RPMI7951 (cell line): ENCODE data around the gene GPRC5B. TPM values are rescaled to one million over a fixed set of nuclear protein-coding genes. Genes with fewer than 3 reads are reported as not detected.

Source experiments
- DNase-seq: peaks from one replicate; pipeline ENCODE4 v3.0.0-alpha.2; 2012; ENCODE audit warnings: low read depth
- total RNA-seq: library from RNA; depleted of rRNA; stranded (reverse); fragments of >200 nt; shearing (Covaris generic); gene quantifications from 2 replicates; pipeline ENCODE4 v1.2.3, GENCODE V29; 2014

GPRC5B gene
- total RNA-seq, 1 experiment from 2014 or later: 1.2 TPM

DNA sequence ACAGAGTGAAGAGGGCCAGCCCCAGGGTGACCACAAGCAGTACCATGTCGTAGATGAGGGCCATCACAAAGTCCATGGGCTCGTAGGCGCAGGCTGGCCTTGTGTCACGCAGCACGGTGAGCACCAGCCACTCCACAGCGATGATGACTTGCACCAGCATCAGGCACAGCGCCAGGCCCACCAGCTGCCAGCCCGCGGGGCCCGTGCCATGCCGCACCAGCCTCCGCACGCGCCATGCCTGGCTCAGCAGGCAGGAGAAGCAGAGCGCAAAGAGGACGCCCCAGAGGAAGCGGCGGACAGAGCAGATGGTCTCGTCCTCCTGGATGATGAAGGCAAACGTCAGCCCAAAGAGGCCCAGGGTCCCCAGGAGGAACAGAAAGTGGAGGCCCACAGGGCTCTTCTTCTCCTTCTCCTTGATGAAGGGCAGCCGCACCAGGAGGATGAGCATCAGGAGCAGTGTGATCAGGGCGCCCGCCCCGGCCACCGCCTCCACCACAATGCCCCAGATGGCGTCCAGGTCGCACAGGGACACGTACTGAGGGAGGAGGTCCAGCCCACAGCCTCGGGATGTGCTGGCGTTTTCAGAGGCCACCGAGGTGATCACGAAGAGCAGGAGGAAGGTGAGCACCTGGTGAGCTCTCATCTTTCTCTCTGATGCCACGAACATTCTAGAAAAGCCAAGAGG, 12.3 kb downstream of the GPRC5B start:
- DNase-seq: no peak

DNA sequence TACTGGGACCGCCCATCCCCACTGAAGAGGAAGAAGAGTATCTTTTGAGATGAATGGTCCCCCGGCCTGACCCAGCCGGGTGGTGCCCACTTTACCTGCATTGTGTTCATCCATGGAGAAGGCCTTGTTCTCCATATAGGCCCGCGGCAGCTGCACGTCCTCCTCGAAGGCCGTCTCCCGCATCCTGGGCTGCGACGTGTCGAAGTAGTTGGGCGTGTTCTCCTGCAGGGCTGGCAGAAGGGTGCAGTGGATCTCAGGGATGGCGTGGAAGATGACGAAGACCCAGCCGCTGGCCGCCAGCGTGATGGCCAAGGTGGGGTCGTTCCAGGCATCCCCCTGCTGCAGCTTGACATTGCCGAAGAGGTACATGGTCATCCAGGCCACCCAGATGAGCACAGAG, 12.9 kb downstream of the GPRC5B start:
- DNase-seq: no peak

DNA sequence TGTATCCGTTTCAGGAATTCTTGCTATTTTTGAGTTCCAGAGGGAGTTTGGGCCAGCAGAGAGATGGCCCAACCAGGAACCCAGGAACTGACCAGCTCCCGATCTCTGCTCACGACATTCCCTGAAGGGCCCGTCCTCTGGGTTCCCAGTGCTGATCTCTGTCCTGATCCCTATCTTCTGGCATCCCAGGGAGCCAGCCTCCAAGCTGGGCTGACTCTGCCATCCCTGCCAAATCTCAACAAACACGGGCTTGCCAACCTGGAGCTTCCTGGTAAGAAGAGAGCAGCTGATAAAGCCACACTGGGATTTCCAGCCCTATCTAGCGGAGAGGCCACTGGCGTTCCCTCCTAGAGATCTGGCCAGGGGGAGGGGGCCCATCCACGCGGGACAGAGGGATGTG, 16.2 kb downstream of the GPRC5B start:
- no peak for DNase-seq

DNA sequence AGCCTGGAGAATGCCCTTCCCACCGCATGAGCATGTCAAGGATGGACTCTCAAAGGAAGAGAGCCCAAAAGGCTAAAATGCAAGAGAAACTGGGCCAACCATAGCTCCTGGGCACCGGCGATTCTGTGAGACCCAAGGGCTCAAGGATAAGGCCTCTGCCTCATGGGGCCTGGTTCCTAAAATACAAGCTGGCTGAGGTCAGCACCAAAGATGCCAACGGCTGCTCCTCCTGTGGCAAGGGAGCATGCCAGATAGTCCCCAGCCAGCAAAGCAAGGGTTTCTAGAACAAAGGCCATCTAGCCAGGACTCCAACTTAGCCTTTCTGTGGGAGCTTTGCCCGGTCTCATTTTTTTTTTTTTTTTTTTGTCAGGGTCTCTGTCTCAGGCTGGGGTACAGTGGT, 20.1 kb downstream of the GPRC5B start:
- no peak for DNase-seq

DNA sequence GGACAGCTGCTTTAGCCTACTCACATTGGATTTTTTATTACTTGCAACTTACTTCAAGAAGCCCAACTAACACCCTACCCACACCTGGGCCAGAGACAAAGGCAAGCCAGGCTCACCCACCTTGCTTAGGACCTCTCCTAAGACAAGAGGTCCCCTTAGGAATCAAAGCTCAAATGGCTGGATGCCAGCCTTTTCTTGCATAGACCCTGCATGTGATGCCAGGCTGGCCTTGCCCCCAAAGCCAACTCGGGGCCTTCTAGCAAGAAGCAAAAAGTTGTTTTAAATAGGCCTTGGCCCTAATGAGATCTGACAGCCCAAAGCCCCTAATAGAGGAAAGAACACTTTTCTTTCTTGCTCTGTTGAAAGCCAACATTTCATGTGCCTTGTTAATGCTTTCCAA, 20.7 kb downstream of the GPRC5B start:
- DNase-seq: no peak

DNA sequence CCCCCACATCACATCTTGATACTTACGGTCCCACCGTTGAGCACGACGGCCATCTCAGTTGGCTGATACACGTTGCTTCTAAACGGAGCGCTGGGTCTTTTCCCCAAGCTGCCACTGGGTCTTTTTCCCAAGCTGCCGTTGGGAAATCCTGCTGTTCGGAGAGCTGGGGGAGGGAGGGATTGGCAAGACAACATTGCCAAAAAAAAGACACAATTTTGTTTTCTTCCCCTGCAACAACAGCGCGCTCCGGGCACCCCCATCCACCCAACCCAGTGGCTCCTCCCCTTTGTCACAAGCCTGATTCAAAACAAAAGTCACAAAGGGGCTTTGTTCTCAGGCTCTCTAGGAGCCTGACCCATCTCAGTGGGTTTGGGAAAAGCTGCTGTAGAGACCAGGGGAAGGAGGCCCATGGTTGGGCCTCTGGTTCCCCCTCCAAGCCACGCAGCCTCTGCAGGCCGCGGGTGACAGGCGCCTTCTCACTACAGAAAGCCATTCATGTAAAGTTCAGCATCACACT, 22.8 kb downstream of the GPRC5B start:
- no peak for DNase-seq

DNA sequence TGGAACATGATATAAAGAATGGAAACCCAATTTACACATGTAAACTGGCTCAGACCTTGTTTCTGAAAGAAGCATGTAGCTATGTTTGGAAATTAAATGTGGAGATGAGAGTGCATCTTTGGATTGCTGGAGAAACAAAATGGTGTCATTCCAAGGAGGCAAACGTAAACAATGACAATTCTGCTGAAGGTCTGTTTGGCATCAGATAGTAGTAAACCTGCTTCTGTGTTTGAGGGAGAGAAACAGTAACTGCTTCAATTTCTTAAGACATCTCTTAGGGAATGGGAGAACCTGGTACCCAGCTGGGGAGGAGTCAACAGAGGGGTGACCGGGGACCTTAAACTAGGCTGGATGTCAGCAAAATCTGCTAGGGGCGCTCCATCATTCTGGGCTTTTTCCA, 23.5 kb downstream of the GPRC5B start:
- no peak for DNase-seq

DNA sequence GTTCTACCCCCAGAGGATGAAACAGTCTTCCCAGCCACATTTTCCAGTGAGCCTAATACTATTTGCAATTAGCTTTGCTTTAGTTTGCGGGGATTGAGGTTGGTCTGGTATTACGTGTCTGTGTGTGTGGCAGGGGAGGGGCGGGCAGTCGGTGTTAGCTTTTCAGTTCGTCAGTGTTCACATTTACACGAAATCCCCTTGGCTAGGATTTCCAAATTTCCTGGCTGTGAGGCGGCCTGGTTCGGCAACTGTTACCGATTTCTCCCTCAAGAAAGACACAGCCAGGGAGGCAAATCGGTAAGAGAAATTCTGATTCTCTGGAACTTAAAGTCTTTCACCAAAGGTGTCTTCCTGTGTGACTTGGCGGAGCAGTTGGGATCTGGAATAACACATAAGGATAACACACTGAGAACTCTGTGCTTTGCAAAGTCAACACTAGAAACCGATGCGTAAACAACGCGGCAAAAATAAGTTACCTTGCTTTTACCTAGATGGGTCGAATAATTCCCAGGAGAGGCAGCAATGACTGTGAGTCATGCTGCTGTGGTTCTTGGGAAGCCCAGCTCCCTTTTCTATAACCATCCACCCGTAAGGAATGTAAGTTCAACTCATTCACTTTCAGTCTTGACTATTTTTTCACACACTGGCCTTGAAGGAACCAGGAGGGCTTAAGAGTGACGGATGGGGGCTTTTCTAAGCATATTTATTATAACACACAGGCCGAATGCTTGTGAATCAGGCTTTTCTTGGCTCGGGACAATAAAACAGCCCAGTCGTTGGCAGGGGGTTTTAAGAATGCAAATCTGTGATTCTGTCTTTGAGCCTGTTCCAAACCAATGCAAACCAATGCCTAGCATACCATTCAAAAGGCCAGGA, 24.2 kb downstream of the GPRC5B start:
- peak; percentile 6 for DNase-seq

DNA sequence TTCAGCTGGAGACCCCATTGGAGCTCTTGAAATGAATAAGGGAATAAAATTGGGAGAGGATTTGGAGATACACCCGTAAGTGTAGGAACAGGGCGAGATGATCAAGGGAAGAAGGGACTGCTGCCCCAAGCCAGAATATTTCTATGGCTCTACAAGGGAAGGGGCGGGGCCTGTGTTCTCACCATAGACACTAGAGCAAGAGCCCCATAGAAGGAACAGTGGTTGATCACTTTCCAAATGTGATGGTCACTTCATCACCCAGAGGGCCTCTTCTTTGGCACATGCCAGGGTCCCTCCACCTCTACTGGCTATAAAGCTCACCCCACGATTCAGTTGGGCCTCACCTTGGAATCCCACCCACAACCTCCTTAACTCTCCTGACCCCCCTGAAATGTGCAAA, 25.0 kb downstream of the GPRC5B start:
- DNase-seq: no peak

DNA sequence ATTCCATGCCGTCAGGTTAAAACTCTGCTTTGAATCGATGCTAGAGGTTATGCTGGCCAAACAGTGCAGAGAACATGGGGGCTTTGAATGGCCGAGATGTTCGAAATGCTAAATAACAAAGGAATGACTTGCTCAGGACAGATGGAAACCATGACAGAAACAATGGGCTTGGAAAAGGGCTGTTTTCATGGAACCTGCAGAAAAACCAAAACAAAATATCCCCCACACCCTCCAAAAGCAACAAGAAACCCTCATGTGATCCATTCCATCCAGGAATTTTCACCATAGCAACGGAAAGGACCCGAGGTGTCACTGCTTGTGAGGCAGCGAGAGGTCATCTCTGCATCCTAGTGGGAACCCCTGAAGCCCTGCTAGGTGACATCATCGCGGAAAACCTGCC, 25.5 kb downstream of the GPRC5B start:
- no peak for DNase-seq

DNA sequence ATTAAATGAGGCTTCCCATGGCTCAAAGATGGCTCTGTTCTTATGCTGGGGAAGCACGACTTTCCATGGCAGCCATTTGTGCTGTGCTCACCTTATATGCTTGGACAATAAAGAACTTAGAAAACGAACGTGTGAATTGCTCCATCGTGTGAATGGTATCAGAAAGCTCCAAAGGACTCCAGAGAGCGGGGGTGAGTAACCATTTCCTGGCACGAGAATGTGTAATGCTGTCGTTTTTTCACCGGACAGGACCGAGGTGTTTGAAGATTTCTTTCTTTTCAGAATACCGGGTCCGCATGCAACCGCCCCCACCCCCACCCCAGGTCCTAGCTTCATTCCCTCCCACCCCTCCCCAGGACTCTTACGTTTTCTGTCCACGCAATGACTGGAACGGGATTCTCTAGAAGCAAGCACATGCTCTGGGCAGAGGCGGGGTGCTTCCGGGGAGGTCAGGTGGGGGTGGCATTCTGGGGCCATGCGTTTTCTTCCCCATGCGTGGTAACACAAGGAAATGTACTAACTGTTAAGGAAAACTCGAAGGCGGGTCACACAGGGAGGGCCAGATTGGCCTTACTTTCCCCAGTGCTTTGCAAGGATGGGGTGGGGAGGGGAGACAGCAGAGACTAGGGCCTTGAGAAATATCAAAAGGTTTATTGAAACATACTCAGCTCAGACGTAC, 26.2 kb downstream of the GPRC5B start:
- no peak for DNase-seq

DNA sequence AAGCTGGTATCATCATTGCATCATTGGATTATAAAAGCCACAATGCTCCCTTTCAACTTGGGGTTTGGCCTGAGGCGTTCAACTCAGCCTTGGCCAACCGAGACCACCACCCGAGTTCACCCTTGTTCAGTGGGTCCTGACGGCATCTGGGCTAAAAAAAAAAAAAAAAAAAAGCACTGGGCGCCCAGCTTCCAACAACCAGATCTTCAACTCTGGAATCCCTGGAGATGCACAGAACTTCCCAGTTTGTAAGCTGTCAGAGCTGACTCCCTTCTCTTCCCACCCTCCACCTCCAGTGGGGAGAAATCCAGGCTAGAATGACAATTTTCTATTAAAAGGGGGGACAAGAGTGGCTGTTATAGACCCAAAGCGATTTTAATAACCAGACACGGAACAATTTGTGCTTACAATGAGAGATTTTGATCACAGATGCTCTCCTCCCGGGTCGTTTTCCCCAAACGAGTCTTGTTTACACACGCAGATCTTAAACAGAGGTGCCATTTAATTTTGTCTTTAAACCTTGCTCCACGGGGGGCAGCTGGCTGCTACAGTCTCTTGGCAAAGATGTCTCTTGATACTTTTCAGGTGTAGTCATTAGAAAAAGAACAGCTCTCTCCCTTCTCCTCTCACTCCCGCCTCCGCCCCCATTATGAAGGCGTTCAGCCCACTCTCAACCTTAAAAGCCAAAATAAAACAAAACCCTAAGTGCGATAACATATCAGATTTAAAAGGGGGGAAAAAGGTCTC, 26.9 kb downstream of the GPRC5B start:
- no peak for DNase-seq

DNA sequence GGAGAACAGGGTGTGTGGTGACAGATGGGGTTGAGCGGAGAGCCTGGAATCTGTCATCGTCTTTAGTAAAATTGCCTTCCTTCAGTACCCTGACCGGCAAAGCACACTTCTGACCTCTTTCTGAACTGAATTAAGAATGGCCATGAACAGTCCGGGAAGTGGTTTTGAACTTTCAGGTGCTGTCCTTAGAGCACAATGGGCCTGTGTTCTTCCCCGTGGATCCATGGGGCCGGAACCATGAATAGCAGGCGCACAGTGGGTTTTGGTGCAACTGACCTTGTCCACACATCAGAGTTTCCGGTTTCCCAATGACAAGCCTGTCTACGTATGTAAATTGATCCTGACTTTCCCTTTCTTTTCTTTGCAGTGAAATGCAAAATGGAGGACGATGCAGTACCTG, 28.5 kb downstream of the GPRC5B start:
- DNase-seq: no peak

DNA sequence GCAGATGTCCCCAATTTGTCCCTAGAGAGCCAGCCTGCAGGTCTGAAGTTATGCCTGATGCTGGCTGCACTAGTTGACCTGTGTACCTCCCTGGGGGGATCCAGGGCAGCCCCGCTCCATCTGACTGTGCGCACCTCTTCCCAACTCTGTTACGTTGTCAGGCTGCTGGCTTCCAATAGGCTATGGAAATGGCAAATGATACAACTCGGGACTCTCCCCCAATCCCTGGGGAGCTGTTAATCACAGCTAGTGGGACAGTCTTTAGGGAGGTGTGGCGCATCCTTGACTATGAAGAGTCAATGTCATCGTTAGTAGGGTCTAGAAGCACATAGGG, 30.1 kb downstream of the GPRC5B start:
- DNase-seq: no peak

DNA sequence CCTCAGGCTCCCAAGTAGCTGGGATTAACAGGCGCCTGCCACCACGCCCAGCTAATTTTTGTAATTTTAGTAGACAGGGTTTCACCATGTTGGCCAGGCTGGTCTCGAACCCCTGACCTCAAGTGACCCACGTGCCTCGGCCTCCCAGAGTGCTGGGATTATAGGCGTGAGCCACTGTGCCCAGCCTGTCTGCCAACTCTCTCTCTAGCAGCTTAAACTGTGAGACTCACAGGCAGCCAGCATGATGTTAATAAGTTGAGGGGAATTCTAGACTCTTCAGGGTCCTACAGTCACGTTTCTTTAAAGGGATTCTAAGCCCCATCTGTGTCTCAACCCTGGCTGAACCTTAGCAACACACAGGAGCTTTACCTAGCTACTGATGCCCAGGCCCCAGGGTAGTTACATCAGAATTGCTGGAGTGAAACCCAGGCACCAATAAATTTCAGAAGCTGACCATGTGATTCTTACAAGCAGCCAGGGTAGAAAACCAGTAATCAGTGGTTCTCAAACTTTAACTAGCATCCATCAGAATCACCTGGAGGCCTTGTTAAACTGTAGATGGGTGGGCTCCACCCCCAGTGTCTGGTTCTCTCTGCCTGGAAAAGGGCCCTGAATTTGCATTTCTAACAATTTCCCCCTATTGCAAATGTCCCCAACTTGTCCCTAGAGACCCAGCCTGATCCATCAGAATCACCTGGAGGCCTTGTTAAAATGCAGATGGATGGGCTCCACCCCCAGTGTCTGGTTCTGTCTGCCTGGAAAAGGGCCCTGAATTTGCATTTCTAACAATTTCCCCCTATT, 30.7 kb downstream of the GPRC5B start:
- DNase-seq: no peak

DNA sequence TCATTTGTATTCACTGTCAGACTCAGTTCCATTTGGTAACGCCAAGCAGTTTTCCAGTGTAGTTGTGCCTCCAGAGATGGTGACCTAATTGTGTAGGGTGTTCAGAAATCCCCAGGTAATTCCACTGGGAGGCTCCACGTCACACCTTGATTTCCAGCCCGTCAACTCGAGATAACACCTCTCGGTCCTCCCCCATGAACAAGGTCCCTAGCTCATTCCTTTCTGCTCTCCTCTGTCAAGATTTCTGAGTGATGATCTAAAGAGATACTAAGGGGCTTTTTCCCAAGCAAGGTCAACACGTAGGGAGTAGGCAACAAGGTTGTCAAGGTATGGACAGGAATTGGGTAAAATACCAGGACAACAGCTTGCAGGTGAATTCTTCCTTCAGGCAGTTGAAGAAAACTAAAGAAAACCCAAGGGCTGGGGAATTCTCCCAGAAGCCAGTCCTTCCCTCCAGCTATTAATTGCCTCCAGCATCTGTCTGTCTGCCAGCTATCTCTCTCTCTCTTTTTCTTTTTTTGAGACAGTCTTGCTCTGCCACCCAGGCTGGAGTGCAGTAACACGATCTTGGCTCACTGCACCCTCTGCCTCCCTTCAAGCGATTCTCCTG, 31.4 kb downstream of the GPRC5B start:
- DNase-seq: no peak

DNA sequence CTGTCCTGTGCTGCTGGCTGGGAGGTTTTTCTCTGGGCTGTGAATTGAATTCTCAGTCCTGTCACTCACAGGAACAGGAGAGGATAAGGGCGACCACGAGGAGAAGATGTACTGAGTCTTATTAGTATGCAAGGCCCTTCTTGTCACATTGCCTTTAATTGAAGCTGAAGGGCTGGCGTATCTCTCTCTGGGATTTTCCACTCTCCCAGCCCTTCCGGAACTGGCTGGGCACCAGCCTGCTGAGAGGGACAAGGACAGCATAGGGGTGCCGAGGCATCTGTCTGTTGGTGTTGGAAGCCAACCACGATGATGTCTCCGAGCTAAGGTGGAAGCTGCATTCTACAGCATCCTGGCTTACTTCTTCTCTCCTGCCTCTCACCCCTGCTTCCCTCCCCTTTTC, 33.2 kb downstream of the GPRC5B start:
- no peak for DNase-seq

DNA sequence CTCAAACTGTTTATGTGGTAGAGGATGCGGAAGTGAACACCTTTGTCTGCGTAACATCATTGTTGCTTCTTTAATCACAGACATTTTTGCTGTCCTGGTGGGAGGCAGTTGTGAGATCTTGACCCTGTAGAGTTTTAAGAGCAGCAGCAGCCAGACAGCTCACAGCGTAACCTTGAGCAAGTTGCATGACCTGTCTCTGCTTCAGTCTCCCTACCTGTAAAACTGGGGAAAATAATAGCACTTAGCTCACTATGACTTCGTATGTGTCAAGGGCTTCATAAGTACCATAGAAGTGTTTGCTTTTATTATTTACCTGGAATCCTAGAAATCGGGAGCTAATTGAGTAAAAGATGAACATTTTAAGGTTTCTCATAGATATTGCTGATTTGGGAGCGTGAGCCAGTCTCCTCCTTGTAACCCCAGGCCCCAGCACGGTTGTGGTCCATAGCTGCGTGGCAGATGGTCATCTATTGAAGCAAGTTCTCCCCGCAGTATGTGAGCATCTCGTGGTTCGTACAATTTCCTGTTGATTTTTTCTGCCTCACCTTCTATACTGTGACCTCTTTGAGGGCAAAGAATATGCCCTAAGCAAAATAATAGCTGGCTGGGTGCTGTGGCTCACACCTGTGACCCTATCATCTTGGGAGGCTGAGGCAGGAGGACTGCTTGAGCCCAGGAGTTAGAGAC, 34.4 kb downstream of the GPRC5B start:
- no peak for DNase-seq

DNA sequence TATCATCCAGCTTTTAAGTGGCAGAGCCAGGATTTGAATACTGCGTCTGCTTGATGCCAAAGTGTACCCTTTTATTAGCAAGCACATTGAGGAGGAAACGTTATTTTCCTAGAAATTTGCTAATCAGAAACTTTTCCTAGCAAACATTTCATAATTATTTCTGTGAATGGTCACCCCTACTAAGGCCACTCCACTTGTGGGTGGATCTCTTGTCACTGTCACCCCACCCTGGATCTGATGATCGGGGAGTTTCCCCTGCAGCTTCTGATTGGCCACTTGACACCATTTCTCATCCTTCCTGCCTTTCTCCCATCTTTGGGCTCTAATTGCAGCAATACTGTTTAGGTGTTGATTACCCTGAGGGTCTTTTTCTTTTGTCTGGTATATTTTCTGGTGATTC, 35.9 kb downstream of the GPRC5B start:
- no peak for DNase-seq

DNA sequence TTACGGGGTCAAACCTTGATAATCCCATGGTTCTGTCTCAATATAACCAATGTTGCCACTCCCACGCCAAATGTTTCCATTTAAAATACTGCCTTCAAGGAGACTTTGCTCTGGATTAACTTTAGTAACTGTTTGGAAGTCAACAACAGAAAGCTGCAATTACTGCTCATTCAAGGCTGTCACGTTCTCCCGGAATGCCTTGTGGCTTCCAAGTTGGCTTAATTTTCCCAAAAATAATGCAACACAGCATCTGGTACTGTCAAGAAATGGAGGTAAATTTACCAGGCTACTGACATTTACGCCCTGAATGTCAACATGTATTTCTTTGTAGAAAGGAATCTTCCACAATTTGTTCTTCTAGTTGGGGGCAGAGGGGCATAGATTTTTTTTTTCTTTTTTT, 38.2 kb downstream of the GPRC5B start:
- DNase-seq: no peak
